SK-MEL-5 (cell line): ENCODE data around the gene DLX1. TPM values are rescaled to one million over a fixed set of nuclear protein-coding genes. Genes with fewer than 3 reads are reported as not detected.
"Not testable (repeated sequence)": the region's sequence is repeated elsewhere in the genome, so short reads cannot be mapped to it uniquely, and the experiment has no call there.

ENCODE experiments used
- DNase-seq: peaks from one replicate; pipeline ENCODE4 v3.0.0-alpha.2; 2016; ENCODE audit warnings: low read depth, low spot score
- in situ Hi-C: cut with HindIII; loops from 2 replicates; pipeline ENCODE4 v1.10.0; 2016; ENCODE audit warnings: low sequenced_read_pairs, high pct_unique_total_duplicates, low pct_unique_long_range_greater_than_20kb
- total RNA-seq: library from RNA; depleted of rRNA; stranded (reverse); fragments of >200 nt; shearing (Covaris generic); gene quantifications from 2 replicates; pipeline ENCODE4 v1.2.3, GENCODE V29; 2014

DLX1 gene
- total RNA-seq, 1 experiment from 2014 or later, result 3.6 TPM

DNA sequence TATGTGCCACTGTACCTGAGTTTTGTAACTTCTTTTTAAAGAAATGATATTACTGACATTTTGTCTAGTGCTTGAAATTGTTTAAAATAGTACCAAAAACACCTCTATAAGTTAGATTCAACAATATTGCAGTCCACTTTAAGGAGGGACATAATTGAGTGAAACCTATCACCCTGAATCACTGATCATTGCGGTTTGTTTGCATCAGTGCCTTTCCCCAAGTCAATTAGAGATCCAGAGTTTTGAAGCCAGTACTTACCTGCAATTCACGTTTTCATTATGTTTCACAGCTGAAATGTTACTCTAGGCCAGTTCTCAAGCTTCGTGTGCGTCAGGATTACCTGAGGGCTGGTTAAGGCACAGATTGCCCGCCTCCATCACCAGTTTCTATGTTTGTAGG lies 26.6 kb upstream of the DLX1 start:
- in situ Hi-C loops, result no loop called here

DNA sequence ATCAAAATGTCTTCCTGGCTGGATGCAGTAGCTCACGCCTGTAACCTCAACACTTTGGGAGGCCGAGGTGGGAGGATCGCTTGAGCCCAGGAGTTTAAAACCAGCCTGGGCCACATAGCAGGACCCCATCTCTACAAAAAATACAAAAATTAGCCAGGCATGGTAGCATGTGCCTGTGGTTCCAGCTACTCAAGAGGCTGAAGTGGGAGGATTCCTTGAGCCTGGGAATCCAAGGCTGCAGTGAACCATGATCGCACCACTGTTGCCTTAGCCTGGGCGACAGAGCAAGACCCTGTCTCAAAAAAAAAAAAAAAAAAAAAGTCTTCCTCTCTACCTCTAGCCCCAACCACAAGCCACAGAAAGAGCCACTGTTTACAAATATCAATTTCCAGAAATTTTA lies 25.2 kb upstream of the DLX1 start:
- DNase-seq, in situ Hi-C loops: not testable (repeated sequence)

More for the DNA sequence above, 26.6 kb upstream of the DLX1 start:
- DNase-seq, result no peak

DNA sequence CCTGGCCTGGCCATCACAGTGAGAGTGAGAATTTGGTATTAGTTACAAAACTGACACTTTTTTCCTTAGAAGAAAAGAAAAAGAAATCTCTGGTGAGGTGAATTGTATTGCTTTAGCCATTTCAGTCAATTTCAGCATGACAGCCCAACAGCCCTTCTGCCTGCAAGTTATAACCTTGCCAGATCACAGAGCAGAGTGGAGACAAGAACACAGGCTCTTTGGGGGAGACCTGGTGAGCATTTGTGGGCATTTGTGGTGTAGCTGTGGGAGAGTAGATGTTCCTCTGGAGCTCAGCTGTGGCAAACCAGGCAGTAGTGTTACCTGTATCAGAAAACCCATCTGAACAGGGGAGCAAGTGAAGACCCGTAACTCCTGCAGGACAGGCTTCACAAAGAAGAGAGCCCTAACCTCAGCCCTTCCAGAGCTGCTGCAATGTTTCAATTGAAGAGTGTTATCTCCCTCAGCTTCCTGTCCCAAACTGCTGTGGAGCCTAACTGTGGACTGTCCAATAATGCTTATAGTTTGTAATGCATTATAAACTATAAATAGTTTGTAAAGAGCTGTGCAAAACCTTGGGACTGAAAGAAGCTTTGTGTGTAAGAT lies 22.8 kb upstream of the DLX1 start:
- DNase-seq, result peak; percentile 66
- in situ Hi-C loops, result no loop called here

- no peak for DNase-seq
- in situ Hi-C loops, result no loop called here
These were observed 21.9 kb upstream of the DLX1 start for GRCh38 chr2:172063446-172063845.

DNA sequence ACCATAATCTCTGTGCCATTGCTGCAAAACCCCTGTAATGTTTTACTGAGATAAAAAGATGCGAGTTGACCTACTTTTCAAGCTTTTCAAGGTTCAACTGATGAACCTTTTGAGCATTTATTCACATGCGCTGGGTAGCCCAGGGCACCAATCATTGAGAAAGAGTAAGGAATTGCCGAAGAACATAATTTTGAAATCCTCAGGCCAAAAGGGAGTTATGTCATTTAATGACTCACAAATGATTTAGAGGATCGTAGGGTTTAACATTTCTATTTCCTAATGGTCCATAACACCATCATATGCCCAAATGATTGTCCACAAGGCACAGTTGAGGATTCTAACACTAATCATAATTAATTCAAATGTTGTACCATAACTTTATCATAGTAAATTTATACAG lies 20.2 kb upstream of the DLX1 start:
- no peak for DNase-seq
- in situ Hi-C loops, result no loop called here

DNA sequence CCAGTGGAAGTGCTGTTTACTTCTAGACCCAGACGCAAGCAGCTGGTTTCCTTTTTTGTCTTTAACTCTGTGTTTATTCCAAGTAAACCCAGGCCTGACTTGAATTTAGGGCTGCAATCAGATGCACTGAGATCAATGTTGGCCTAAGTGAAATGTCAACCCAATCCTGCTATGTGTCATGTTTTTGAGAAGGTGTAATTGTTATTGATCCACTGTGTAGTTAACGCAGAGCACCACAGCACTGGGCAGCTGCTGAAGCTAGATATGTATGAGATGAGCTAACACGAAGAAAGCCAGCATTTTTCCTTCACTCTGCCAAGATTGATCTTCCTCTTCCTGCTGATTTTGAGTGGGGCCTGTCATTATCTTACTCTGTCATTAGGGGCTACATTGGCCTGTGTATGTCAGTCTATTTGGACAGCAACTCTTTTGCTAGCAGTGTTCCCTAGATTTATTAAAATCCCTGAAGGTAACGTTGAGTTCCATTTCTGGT lies 18.9 kb upstream of the DLX1 start:
- no peak for DNase-seq
- in situ Hi-C loops, result no loop called here

DNA sequence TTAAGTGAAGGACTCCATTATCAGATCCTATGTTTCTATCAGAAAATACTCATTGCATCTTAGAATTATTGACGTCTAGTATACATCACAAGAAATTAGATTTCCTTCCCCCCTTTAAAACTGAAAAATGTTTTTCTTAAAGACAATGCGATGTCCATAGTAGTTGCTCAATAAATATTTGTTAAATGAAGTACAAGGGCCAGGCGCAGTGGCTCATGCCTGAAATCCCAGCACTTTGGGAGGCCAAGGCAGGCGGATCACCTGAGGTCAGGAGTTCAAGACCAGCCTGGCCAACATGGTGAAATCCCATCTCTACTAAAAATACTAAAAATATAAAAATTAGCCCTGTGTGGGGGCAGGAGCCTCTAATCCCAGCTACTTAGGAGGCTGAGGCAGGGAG lies 17.4 kb upstream of the DLX1 start:
- in situ Hi-C loops, DNase-seq: not testable (repeated sequence)

- in situ Hi-C loops, result no loop called here
- no peak for DNase-seq
These were observed 14.4 kb upstream of the DLX1 start for GRCh38 chr2:172070936-172071335.

GRCh38 chr2:172072303-172072702 lies 13.0 kb upstream of the DLX1 start:
- in situ Hi-C loops, result no loop called here
- peak; percentile 82 for DNase-seq

GRCh38 chr2:172072706-172073105 lies 12.6 kb upstream of the DLX1 start:
- in situ Hi-C loops, result no loop called here
- no peak for DNase-seq

DNA sequence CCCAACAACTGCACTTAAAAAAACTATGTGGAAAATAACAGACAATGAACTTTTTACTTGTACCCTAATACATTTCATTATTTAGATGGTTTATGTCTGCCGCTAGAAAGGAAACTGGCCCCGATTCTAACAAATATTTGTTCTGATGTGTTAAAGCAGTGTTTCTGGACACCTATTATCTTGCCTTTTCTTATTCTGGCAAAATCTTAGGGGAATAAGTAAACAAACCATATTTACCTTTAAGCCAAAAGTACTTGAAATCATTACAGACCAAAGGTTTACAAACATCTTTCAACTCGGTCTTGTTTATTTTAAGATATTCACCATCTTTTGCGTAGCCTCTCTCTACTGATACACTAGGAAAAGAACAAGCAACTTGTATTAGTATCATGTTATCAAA lies 11.8 kb upstream of the DLX1 start:
- in situ Hi-C loops, result no loop called here

GRCh38 chr2:172074254-172074653 lies 11.1 kb upstream of the DLX1 start:
- in situ Hi-C loops, result no loop called here
- no peak for DNase-seq

More for the DNA sequence above, 11.8 kb upstream of the DLX1 start:
- no peak for DNase-seq

- no peak for DNase-seq
These were observed 5.9 kb upstream of the DLX1 start for GRCh38 chr2:172079416-172079815.

GRCh38 chr2:172079838-172080640 lies 5.3 kb upstream of the DLX1 start:
- in situ Hi-C loops, result loop anchor here (25.0 kb wide), 1 partner anchor 118 kb away; no protein-coding TSS in a partner anchor
- DNase-seq, result no peak

More at GRCh38 chr2:172079416-172079815, 5.9 kb upstream of the DLX1 start:
- in situ Hi-C loops, result loop anchor here (25.0 kb wide), 1 partner anchor 117 kb away; no protein-coding TSS in a partner anchor

DNA sequence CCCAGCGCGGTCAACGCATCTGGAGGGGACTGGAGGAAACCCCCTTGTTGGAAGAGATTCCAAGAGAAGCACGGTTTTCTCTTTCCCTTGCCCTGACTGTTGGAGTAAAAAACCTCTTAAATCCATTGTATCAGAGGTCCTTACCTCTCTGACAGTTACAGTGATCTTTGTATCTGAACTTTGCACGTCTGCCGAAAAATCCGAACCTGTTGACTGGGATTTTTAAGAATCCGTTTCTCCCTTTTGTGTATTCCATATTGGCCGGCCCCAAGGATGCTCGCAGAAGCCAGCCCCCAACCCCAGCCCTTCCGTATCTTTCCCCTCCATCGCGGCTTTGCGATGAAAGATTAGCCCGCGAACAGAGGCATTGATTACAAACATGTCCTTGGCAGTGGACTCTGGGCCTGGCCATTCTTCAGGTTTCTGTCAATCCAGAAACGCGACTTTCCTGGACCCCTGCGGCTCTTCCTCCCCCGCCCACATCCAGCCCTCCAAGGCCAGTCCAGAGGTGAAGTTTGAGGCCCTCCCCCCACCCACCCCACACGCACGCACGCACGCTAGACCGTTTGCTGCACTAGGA lies 4.6 kb upstream of the DLX1 start:
- in situ Hi-C loops, result loop anchor here (25.0 kb wide), 1 partner anchor 118 kb away; no protein-coding TSS in a partner anchor
- DNase-seq, result no peak

DNA sequence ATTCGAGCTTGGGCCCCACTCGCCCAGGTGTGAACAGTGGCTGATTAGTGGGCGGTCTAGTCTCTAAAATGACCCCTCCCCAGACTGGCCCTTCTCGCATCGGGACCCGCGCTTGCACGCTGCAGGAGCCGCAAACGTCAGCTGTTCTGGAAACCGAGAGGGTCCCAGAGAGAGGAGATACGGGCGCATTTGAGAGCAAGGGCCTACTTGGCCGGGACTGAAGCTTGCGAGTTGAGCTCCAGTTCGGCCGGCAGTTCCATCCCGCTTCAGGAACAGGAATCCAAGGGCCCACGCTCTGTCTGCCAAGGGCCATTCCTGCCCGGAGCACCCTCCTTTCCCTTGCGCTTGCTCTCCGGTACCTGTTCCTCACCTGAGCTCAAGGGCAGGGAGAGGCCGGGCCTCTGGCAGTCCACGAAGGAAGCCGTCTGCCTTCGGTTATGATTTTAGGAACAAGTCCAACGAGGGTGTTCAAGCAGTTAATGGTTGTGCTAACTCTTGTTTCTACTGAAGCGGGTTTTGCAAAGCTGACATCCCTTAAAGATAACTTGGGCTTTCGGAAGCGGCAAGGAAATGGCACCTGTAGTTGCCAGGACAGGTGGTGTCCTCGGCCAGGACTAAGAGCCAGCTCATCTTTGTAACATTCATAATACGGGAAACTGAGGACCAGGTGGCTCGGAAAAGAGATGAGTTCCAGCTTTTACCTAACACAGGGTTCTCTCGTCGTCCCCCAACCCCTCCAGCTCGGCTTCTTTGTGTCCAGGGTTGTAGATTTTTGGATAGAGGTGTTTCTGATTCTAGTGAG lies 3.9 kb upstream of the DLX1 start:
- DNase-seq, result no peak

GRCh38 chr2:172082105-172082943 lies 3.0 kb upstream of the DLX1 start:
- in situ Hi-C loops, result loop anchor here (25.0 kb wide), 1 partner anchor 120 kb away; no protein-coding TSS in a partner anchor
- DNase-seq, result no peak

More for the DNA sequence above, 3.9 kb upstream of the DLX1 start:
- in situ Hi-C loops, result loop anchor here (25.0 kb wide), 1 partner anchor 119 kb away; no protein-coding TSS in a partner anchor
